TTC549 (cell line): Measurements from ENCODE around the gene IGSF3.

ENCODE experiments used
- FAIRE-seq: peaks from 2 replicates; lab custom pipeline; 2012; peaks lifted over from hg19 to GRCh38; lab: Jason Lieb, UNC

IGSF3 gene

DNA sequence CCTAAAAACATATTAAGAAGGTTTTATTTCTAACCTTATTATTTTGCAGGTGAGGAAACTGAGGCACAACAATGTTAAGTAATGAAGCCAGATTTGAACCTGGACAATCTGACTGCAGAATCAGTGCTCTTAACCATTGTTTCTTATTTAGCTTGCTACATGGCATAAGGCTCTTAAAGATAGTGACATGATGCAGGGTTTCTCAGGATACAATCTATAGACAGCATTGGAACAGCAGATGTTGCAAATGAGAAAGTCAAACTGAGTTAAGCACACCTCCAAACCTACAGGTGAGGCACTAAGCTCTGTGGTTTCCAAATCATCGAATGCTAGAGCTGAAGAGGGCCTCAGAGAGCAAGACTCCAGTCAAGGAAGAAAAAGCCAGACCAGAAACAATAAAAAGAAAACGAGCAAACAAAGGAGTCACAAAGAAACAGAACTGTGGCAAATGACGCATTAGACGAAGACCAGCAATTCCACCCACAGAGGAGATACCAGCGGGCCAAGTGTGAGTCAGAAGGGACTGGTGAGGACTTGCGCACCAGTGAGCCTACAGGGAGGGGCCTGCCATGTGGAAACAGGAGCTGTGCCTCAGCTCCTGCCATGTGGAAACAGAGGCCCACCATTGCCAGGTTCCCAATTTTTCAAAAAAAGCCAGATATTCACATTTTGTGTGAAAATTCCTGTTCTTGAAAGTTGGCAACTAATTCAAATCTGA, 111.1 kb downstream of the IGSF3 start:
- FAIRE-seq: no peak

DNA sequence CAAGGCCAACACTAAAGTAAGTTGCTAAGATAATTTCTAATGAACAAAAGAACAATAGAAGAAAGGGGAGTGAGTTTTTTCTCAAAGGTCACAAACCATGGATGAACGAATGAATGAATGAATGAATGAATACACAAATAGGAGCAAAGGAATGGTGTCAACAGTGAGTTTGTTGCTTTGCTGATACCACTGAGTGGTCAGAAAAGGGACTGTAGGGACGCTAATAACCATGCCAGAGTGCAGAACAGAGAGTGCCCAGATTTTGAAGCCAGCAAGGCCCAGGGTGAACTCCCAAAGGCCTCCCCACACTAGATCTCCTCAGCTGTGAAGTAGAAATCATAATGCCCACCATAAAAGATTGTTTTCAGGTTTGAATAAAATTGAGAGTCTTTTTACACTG, 112.6 kb downstream of the IGSF3 start:
- no peak for FAIRE-seq

DNA sequence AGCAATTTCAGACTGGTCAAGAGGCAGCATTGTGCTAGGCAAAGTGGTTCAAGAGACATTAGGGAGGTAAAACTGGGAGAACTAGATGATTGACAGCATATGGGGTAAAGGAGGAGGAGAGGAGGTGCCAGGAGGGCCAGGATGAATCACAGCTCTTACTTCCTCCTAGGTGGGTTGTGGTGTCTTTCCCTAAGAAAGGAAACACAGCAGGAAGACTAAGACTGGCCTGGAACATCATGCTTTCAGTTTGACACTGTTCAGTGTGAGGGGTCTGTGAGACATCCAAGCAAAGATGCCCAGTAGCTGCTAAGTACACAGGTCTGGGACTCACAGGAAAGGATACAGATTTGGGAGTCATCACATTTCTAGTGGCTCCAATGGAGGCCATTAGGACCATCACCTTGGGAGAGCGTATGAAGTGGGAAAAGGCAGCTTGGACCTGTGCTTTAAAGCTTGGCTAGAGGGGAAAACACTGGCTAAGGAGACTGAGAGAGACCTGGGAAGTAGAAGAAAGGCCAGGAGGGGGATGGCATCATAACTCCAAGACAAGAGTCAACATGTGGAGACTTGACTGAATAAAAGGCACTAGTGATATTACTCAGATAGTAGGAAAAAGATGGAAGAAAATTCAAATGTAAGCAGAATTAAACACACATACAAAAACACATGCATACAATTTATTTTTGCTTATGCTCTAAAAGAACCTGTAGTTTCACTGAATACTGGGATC, 114.0 kb downstream of the IGSF3 start:
- FAIRE-seq: no peak

DNA sequence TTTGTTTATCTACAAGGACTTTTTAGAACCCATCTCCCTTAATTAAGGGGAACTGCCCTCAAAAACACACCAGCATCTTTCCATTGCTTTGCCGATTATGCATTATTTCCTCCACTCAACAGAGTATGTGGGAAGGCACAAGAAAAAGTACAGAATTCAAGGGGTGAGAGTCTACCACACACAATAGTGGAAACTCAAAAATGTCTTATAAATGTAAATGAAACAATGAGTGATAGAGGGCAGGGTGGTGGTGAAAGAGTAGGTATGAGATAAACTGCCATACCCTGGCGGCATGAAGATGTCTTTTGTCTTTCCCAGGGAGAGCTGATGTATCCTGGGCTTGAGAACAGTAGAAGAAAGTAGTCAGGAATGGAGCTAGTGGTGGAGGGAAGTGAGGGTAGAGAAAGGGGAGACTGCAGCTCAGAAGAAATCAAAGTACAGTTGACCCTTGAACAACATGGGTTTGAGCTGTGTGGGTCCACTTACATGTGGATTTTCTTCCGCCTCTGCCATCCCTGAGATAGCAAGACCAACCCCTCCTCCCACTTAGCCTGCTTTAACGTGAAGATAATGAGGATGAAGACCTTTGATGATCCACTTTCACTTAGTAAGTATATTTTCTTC, 121.1 kb downstream of the IGSF3 start:
- no peak for FAIRE-seq

DNA sequence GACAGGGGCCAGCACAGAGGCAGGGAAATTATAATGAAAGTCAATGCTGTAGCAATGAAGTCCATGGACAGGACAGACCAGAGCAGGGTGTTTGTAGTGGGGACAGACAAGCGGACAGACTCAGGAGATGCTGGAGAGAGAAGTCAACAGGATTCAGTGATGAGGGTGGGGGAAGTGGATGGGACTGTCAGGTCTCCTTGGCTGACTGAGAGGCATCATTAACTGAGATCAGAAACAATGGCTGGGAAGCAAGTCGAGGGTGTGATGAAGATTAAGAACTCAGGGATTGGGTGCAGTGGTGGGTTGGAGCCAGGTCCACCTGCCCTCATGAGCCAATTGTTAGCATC, 122.2 kb downstream of the IGSF3 start:
- no peak for FAIRE-seq

DNA sequence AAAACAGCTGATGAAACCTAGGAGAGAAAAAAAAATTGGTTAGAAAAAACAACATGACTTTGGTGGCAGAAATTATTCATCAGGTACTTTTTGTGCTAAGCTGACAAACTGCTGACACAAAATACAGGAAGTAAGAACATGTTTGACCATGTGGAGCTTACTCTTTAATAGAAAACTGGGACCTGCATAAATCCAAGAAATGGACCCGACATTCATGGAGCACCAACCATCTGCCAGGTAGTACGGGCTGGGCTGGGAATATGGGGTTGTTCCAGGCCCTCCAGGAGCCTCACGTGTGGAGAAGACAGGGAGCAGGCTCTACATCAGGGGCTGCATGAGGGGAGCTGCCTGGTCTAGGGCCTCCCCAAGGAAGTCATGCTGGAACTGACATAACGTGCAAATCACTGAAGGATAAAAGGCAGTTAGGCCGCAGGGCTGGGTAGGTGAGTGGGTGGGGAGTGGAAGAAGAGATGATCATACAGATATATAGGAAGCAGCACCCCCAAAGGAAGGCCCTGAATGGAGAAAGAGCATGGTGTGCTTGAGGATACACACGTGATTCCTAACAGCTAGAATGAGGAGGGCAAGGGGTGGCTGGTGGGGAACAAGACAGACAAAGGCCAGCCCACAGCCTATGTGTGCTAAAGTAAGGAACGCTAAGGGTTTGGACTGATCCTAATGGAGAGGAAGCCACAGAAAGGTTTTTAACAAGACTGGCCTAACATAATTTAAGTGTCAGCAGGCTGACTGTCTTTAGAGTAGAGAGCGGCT, 122.8 kb downstream of the IGSF3 start:
- FAIRE-seq: no peak

DNA sequence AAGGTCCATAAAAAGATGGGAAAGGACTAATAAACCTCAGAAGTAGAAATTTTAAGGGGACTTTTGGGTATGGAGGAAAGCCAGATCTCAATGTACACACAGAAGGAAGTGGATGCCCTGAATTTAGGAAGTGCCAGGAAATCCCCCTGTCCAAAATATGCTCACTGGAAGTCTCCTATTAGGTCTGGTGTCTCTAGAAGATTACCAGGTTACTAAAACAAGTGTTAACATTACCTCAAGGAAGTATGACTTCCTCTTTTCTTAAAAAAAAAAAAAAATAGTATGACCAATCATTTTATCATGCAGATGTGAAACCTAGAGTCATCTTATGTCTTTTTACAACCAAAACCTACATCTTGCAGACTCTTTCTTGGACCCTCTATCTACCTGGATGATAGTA, 127.4 kb downstream of the IGSF3 start:
- no peak for FAIRE-seq

DNA sequence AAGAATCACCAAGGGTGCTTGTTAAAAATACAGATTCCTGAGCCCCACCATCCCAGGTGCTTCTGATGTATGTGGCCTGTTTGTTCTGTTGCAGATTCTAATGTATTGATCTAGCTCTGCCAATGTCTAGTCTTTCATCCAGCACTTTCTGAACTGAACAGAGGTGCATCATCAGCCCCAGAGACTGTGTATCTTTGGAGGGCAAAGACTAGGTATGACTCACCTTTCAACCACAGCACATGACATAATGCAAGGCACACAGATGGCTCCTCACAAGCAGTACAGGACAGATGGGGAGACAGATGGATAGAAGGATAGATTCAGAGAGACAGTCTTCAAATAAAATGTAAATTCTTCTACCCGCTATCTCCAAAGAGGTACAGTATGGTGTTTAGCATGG, 129.0 kb downstream of the IGSF3 start:
- FAIRE-seq: no peak

DNA sequence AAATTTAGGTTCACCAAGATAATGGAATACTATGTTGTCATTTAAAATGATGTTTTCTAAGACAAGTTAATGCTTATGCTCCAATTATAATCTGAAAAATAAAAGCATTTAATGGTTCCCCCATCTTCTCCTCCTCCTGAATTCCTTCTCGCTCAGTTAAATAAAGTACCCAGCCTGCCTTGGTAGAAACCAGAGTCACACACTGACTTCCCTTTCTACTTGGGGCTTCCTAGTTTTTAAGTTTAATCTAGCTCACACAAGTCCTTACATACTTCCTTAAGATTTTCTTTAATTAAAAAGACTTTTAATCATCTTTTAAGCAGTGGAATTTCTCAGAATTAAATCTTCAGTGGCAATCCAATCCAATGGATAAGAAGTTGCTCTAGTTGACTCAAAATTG, 129.6 kb downstream of the IGSF3 start:
- FAIRE-seq: no peak

DNA sequence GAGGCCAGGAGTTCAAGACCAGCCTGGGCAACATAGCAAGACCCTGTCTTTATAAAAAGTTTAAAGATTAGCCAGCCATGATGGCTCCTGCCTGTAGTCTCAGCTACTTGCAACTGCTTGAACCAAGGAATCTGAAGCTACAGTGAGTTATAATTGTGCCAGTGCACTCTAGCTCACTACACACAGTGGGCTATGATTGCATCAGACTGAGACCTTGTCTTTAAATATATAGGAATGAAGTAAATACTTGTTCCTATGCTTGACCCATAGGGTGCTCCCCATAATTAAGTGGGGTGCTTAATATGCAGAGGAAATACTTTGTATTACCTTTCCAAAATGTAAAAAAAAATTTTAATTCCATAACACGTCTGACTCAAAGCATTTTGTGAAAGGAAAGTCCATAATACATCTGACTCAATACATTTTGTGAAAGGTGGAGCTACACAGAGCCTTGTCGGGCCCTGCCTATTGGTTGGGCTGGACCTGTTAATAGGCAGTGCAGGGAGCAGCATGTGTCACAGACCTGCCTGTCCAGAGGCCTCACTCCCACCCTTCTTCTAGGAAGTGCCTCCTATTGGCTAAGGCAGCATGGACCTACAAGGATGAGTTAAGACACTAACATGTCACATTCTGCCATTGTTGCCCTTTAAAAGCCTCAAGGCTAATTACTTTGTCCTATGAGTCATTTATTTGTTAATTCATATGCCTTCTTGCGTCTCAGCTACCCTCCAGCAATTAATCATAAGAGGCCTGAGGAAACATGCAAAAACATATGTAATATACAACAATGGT, 130.3 kb downstream of the IGSF3 start:
- FAIRE-seq: no peak

DNA sequence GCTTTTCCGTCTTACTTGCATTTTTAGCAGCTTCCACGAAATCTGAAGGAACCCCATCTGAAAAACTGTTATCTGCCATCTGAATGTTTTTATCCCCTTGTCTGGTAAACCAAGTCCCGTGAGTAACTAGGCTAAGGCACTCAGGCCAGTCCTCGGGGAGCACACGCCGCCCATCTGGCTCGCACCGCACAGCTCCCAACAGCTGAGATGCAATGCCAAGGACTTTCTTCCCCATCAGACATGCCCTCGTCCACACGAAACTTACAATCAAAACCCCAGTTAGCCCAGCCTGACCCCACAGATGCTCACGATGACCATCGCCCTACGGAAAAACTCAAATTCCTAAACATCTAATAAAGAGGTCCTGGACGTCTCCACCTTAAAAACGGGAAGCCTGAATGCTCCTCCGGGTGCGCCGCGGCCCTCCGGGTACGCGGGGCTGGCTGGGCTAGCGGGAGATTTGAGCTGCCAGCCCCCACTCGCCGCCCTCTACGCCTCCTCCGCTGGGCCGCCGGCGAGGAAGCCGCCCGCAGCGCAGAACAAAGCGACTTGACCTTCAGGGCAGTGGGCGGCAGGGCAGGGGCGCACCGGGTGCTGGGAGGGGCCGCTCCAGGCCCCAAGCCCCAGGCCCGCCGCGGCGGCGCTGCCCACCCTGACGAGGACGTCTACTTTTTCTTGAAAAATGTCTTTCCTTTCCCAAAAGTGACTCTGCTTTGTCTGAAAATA, 133.4 kb downstream of the IGSF3 start:
- no peak for FAIRE-seq

DNA sequence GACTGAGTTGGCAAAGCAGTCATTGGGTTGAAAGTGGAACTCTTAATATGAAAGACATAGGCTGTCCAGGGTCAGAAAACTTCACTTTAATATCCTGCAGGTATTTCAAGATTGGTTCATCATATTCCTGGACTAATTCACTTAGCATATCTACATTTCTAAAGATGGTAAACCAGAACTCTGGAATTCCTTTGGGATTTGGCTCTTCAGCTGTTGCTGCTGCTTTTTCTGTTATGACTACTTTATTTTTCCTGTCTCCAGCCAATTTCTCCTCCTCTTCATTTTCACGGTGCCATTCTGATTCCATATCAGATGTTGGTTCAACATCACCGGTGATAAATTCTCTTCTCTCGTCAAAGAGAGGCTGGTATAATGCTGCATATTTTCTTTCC, 134.1 kb downstream of the IGSF3 start:
- FAIRE-seq: no peak

DNA sequence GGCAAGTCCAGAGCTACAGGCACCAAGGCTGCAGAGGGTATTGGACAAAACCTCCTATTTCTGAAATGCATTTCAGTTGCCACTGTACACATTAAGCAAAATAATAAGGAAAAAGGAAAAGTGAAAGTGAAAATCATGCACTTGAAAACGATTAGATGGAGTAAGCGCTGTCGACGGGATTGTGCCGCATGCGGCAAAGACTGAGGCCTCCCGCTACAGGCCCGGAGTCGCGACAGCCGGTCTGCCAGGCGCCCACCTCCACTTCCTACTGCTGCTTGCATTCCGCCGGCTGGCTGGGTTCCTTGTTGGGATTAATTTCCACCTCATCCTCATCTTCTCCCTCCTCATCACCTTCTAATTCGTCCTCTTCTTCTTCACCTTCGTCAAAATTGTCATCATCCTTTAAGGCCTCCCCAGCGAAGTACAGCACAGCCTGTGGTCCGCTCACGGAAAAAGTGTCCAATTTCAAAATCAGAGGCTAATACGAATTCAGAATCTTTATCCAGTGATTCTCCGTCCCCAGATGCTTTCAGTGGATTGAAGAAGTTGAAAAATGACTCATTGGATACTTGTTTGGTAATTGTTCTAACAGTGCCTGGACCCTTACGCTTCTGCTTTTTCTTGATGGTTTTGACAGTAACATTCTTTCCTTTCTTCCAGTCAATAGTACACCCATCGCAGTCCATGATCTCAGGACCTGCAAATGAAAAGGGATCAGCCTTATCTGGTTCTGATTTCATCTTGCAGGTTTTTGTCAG, 134.7 kb downstream of the IGSF3 start:
- no peak for FAIRE-seq

DNA sequence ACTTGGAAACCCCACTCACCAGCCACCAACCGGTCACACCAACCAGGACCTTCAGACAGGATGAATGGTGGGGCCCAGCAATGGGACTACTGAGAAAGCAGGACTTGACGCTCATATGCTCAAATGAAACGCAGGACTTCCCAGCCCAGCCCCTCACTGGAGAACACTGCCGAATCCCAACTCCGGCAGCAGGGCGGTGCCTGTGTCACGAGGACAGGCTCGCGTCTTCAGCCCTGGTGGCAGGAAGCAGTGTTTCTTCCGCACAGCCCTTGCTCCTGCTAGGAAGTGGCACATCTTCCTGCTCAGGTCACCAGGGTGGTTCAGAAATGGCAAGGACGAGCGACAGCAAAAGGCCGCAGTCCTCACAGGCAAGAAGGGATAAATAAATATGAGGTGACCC, 135.6 kb downstream of the IGSF3 start:
- no peak for FAIRE-seq

DNA sequence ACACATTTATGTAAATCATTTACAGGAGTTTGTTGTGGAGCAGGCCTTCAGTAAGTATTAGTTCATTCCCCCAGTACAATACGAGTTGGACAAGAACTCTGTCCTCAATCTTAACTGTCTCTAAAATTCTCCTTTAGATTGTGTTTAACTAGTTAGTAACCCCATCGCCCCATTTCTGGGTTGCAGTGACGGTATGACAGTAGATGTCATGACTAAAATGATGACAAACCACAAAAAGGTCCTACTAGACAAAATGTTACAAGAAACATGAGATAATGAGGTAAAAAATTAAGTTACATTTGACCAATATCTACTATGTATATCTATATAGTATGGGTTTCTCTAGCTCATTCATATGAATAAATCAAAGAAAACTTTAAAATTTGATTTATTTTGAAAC, 137.9 kb downstream of the IGSF3 start:
- no peak for FAIRE-seq

DNA sequence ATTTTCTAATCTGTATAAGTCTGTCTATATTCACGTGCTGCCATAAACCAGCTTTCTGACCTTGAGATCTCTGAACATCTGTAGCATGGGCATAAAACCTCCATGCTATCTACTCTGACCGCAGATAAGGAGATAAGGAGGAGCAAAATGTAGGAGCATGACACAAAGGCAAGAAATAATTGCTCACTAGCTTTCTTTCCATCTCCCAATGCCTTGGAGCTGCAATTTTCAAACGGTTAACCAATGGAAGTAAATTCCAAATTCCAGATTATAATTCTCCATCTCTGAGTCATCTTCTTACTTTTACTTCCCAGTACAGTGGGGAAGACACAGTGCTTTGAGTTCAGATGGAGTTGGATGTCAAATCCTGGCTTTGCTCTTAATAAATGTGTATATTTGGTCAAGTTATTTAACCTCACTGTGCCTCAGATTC, 138.3 kb downstream of the IGSF3 start:
- FAIRE-seq: no peak

DNA sequence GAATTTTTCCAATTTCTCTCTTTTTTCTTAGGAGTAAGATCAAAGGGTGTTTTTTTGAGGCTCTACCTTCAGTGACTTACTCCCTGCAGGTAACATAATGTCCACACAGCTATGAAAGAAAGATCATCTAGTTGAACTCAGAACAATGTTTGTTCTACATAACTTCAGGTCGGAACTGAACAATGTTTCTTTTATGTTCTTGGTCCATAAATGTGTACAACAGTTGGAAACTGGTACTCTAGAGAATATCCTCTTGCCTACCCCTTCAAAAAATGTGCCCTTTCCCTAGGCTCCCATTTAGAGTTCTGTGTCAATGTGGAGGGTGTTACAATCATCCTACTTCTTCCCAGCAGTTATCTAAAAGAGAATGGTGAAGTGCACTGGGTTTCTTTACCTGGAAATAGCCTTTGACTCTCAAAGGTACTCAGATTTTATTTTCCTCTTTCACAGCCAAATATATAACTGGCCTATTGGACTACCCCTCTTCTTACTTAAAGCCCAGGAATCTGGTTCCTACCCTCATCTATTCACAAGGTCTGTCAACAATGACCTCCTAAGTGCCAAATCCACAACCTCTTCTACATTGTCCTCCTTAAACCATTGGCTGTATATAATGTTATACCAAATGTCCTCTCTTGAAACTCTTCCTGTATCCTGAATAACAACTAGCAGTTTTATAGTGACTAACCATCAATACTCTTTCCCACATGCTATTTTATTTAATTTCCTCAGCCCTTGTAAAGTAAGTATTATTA, 139.0 kb downstream of the IGSF3 start:
- FAIRE-seq: no peak

DNA sequence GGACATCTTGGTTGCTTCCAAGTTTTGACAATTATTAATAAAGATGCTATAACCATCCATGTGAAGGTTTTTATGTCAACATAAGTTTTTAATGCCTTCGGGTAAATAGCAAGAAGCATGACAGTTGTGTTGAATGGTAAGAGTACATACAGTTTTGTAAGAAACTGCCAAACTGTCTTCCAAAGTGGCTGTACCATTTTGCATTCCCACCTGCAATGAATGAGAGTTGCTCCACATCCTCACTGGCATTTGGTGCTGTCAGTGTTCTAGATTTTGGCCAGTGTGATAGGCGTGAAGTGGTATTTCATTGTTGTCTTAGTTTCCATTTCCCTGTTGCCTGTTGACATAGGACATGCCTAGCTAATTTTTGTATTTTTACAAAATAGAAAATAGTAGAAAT, 142.1 kb downstream of the IGSF3 start:
- FAIRE-seq: no peak
